HepG2 (cell line): ENCODE results near the gene SYNGR4. TPM values are rescaled to one million over a fixed set of nuclear protein-coding genes. Genes with fewer than 3 reads are reported as not detected.
A peak's percentile ranks its signal among the peaks of the same experiment; 100 is the strongest.

Experiments used
- ARNT2 ChIP-seq: sonication (generic); formaldehyde crosslinking; IDR thresholded peaks from 2 replicates; pipeline ENCODE4 v1.8.0; 2022; ENCODE audit warnings: mild to moderate bottlenecking, low read depth, missing genetic modification reagents, moderate library complexity
- ARNTL ChIP-seq: sonication (generic); formaldehyde crosslinking; IDR thresholded peaks from 2 replicates; pipeline ENCODE4 v1.4.0; 2020; ENCODE audit warnings: mild to moderate bottlenecking, missing genetic modification reagents
- DZIP1 ChIP-seq: sonication (generic); formaldehyde crosslinking; IDR thresholded peaks from 2 replicates; pipeline ENCODE4 v1.5.0; 2020; ENCODE audit warnings: mild to moderate bottlenecking, missing genetic modification reagents
- ELF1 ChIP-seq: sonication (generic); formaldehyde crosslinking; IDR thresholded peaks from 2 replicates; pipeline ENCODE4 v1.4.0; 2020; ENCODE audit warnings: missing genetic modification reagents
- FOSL1 ChIP-seq: sonication (generic); formaldehyde crosslinking; IDR thresholded peaks from 2 replicates; pipeline ENCODE4 v1.9.0; 2021; ENCODE audit warnings: missing genetic modification reagents, borderline replicate concordance
- HDAC1 ChIP-seq: sonication (generic); formaldehyde crosslinking; IDR thresholded peaks from 2 replicates; pipeline ENCODE4 v1.5.1; 2020; ENCODE audit warnings: mild to moderate bottlenecking, missing genetic modification reagents
- HNRNPLL ChIP-seq: fragments of 200-400 bp; formaldehyde crosslinking; IDR thresholded peaks from 2 replicates; pipeline ENCODE4 v1.6.1; 2017; ENCODE audit warnings: mild to moderate bottlenecking, low read depth, low read length; ENCODE audit not compliant: poor library complexity, severe bottlenecking
- MAX ChIP-seq: IDR thresholded peaks from 2 replicates; pipeline ENCODE4 v1.6.1; 2012; ENCODE audit warnings: inconsistent platforms
- NKX3-1 ChIP-seq: sonication (generic); formaldehyde crosslinking; IDR thresholded peaks from 2 replicates; pipeline ENCODE4 v1.5.0; 2020; ENCODE audit warnings: missing genetic modification reagents
- SKIL ChIP-seq: sonication (generic); formaldehyde crosslinking; IDR thresholded peaks from 2 replicates; pipeline ENCODE4 v1.8.0; 2022; ENCODE audit warnings: missing genetic modification reagents, mild to moderate bottlenecking, moderate library complexity, borderline replicate concordance
- SMARCC2 ChIP-seq: fragments of 450-650 bp; IDR thresholded peaks from 2 replicates; pipeline ENCODE4 v1.6.1; 2017; ENCODE audit warnings: antibody characterized with exemption, mild to moderate bottlenecking
- ZNF274 ChIP-seq: sonication (generic); formaldehyde crosslinking; IDR thresholded peaks from 2 replicates; pipeline ENCODE4 v1.5.1; 2020; ENCODE audit warnings: mild to moderate bottlenecking, missing genetic modification reagents
- ZNF329 ChIP-seq: sonication (generic); formaldehyde crosslinking; IDR thresholded peaks from 2 replicates; pipeline ENCODE4 v1.9.0; 2021; ENCODE audit warnings: low read depth, mild to moderate bottlenecking, missing genetic modification reagents
- ZNF337 ChIP-seq: sonication (generic); formaldehyde crosslinking; IDR thresholded peaks from 2 replicates; pipeline ENCODE4 v1.5.1; 2020; ENCODE audit warnings: missing genetic modification reagents, low read depth, mild to moderate bottlenecking, borderline replicate concordance
- ZNF496 ChIP-seq: sonication (generic); formaldehyde crosslinking; IDR thresholded peaks from 2 replicates; pipeline ENCODE4 v1.8.1; 2023; ENCODE audit warnings: mild to moderate bottlenecking, moderate library complexity, missing genetic modification reagents; ENCODE audit not compliant: insufficient replicate concordance
- ZNF740 ChIP-seq: sonication (generic); formaldehyde crosslinking; IDR thresholded peaks from 2 replicates; pipeline ENCODE4 v1.4.0; 2020; ENCODE audit warnings: missing genetic modification reagents
- polyA plus RNA-seq, 8 experiments: library from polyadenylated mRNA; depleted of rRNA in 3 of 8; stranded (reverse) in 7 of 8; unstranded in 1 of 8; fragments of >200 nt; fragmentation: Illumina TruSeq in 4 of 8; extraction: Trizol in 4 of 8; gene quantifications; 2 replicates each; pipeline versions ENCODE4 v1.2.1 to v1.2.3, GENCODE V29; 2011 to 2016; ENCODE audit warnings: low read depth in 4 of 8, missing spikeins in 1 of 8, mixed read lengths in 1 of 8; ENCODE audit not compliant: insufficient read depth in 1 of 8
- total RNA-seq, 5 experiments: library from RNA; depleted of rRNA; stranded (reverse); fragments of >200 nt; fragmentation: Illumina TruSeq; extraction: Trizol; gene quantifications; 2 replicates each; pipeline ENCODE4 v1.2.3, GENCODE V29; 2016; ENCODE audit warnings: low read depth in 1 of 5
- TF ChIP-seq, protein P1 (sequence below): sonication (generic); formaldehyde crosslinking; IDR thresholded peaks from 2 replicates; pipeline ENCODE4 v1.9.0; 2021; ENCODE audit warnings: missing genetic modification reagents, borderline replicate concordance
- TF ChIP-seq, protein P2 (sequence below): fragments of 450-650 bp; IDR thresholded peaks from 2 replicates; pipeline ENCODE4 v1.6.1; 2017

Gene SYNGR4
- total and polyA plus RNA-seq, 2 of the 13 experiments (the other 11 are each of a cell fraction or from before 2014, with no cell fraction given): not detected

DNA sequence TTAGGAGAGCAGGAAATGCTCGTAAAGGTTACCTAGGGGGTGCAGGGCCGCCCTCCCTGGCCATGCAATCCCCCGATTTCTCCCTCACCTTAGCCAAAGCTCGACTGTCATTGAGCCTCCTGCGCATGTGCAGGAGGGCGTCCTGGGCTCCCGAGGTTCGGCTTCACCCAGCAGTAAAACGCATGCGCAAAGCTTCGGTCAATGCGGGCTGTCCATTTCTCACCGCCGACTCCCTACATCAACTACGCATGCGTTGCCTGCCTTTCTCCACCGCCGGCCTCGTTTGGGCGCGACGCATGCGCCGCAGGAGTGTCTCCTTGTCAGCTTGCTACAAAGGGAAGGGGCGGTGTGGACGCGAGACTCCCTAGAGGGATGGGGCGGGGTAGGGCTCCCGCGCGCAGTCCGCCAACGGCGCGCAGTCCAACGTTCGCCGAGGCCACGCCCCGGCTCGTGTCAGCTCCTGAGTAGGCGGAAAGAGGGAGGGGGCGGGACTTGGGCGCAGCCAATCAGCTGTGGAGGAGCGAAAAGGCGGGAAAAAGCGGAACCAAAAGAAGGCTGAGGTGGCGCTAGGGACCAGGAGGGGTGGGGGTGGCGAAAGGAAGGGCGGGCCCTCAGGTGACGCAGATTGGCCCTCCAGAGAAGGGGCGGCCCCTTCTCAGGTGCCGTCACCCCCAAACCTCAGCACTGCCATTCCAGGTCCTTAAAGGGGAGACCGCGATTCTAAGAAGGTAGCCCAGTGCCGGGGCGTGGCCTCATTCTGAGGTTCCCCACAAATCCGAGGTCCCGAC lies at the start of gene SYNGR4, which contains the start of gene TMEM143 (continued):
- TF ChIP-seq DZIP1 (CRISPR knock-in tag) (0 out of 2 replicates have a peak, but pooled peaks have one; percentile 49), ZNF496 (CRISPR knock-in tag) (no peak), ZNF274 (CRISPR knock-in tag) (peak; percentile 35; the same call in 1 of the 2 replicates), ARNT2 (peak; percentile 26; the same call in 1 of the 2 replicates), HDAC1 (CRISPR knock-in tag) (no peak; the same call in 1 of the 2 replicates), ZNF740 (CRISPR knock-in tag) (no peak), ARNTL (CRISPR knock-in tag) (peak; percentile 33; the same call in 1 of the 2 replicates), MAX (peak; percentile 91), ZNF329 (CRISPR knock-in tag) (0 out of 2 replicates have a peak, but pooled peaks have one; percentile 64), FOSL1 (CRISPR knock-in tag) (no peak; the same call in 1 of the 2 replicates), SKIL (peak; percentile 30; the same call in 1 of the 2 replicates), ZNF337 (CRISPR knock-in tag) (0 out of 2 replicates have a peak, but pooled peaks have one; percentile 70), HNRNPLL (peak; percentile 99), SMARCC2 (no peak), NKX3-1 (CRISPR knock-in tag) (0 out of 2 replicates have a peak, but pooled peaks have one; percentile 1), ELF1 (CRISPR knock-in tag) (peak; percentile 44; the same call in 1 of the 2 replicates)
- TF ChIP-seq, protein P1, sequence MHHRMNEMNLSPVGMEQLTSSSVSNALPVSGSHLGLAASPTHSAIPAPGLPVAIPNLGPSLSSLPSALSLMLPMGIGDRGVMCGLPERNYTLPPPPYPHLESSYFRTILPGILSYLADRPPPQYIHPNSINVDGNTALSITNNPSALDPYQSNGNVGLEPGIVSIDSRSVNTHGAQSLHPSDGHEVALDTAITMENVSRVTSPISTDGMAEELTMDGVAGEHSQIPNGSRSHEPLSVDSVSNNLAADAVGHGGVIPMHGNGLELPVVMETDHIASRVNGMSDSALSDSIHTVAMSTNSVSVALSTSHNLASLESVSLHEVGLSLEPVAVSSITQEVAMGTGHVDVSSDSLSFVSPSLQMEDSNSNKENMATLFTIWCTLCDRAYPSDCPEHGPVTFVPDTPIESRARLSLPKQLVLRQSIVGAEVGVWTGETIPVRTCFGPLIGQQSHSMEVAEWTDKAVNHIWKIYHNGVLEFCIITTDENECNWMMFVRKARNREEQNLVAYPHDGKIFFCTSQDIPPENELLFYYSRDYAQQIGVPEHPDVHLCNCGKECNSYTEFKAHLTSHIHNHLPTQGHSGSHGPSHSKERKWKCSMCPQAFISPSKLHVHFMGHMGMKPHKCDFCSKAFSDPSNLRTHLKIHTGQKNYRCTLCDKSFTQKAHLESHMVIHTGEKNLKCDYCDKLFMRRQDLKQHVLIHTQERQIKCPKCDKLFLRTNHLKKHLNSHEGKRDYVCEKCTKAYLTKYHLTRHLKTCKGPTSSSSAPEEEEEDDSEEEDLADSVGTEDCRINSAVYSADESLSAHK: no peak
- TF ChIP-seq, protein P2, sequence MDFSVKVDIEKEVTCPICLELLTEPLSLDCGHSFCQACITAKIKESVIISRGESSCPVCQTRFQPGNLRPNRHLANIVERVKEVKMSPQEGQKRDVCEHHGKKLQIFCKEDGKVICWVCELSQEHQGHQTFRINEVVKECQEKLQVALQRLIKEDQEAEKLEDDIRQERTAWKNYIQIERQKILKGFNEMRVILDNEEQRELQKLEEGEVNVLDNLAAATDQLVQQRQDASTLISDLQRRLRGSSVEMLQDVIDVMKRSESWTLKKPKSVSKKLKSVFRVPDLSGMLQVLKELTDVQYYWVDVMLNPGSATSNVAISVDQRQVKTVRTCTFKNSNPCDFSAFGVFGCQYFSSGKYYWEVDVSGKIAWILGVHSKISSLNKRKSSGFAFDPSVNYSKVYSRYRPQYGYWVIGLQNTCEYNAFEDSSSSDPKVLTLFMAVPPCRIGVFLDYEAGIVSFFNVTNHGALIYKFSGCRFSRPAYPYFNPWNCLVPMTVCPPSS: no peak
